Measurements from ENCODE around the gene PDE6C. TPM values are rescaled to one million over a fixed set of nuclear protein-coding genes. Genes with fewer than 3 reads are reported as not detected.

The PDE6C gene
- total and polyA plus RNA-seq, 12 donors, result not detected

- peak in 4 of 8 donors; percentile 13 to 69 (median 46) for ATAC-seq
- Histone ChIP-seq H3K4me1 (peaks cover 0 to 15% (median 8%) of the 10 kb centered on the region in 9 donors), H3K4me3 (peak within 1 kb of the TSS in 9 of 10 donors; percentile 26 to 45 (median 40)), H3K9me3 (no peaks in the 10 kb centered on the region), H3K36me3 (no peaks in the 10 kb centered on the region), H3K27me3 (peaks cover 0 to 67% (median 61%) of the 10 kb centered on the region in 7 donors), H3K27ac (no peak within 1 kb of the TSS)
- DNase-seq, result peak in 1 of 2 donors; percentile 20
- TF ChIP-seq, protein P1, sequence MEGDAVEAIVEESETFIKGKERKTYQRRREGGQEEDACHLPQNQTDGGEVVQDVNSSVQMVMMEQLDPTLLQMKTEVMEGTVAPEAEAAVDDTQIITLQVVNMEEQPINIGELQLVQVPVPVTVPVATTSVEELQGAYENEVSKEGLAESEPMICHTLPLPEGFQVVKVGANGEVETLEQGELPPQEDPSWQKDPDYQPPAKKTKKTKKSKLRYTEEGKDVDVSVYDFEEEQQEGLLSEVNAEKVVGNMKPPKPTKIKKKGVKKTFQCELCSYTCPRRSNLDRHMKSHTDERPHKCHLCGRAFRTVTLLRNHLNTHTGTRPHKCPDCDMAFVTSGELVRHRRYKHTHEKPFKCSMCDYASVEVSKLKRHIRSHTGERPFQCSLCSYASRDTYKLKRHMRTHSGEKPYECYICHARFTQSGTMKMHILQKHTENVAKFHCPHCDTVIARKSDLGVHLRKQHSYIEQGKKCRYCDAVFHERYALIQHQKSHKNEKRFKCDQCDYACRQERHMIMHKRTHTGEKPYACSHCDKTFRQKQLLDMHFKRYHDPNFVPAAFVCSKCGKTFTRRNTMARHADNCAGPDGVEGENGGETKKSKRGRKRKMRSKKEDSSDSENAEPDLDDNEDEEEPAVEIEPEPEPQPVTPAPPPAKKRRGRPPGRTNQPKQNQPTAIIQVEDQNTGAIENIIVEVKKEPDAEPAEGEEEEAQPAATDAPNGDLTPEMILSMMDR (IDR thresholded peaks at IDR 0.05), result no peak
- intact Hi-C loops (cut with DNase I), result no loop called here
- 1% methylated on average over 55 to 63 of the region's 63 CpGs for WGBS, 2 donors
Observed at GRCh38 chr10:93601146-93601773, 11.1 kb upstream of the PDE6C start, which contains the start of gene RBP4. RBP4 (minus strand) TSS chr10:93601235; CDS start chr10:93601028, 207 bp downstream.

GRCh38 chr10:93601774-93602162 is 10.6 kb upstream of the PDE6C start:
- intact Hi-C loops (cut with DNase I), result no loop called here
- ATAC-seq, result no peak
- Histone ChIP-seq H3K36me3 (no peaks in the 10 kb centered on the region), H3K4me1 (peaks cover 0 to 15% (median 8%) of the 10 kb centered on the region in 9 donors), H3K9me3 (no peaks in the 10 kb centered on the region), H3K27me3 (peaks cover 0 to 68% (median 64%) of the 10 kb centered on the region in 7 donors), H3K27ac (no peak overlapping the region), H3K4me3 (peak overlapping the region in 1 of 10 donors; percentile 34)
- no peak for DNase-seq
- TF ChIP-seq, protein P1 (IDR thresholded peaks at IDR 0.05), result no peak
- 4 to 10% methylated on average over 7 of the region's 7 CpGs for WGBS, 2 donors

DNA sequence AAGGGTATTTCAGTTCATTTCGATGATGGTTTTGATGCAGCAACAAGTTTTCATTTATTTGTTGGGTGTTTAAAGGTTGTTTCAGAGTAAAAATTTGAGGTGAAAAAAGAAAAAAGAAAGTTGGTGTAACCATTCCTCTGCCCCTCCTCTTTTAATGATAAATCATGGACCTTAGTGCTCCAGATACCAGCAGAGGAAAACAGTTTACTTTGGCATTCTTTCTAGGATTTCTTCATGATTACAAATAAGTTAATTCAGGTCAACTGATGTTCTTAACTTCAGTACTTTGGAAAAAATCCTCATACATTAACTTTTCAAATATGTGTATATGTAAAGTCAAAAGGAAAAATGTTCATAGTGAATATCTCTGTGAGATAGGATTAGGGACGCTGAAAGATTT is 9.3 kb upstream of the PDE6C start:
- H3K27ac ChIP-seq, result no peak overlapping the region
- H3K36me3 ChIP-seq, result no peaks in the 10 kb centered on the region
- no peak for DNase-seq
- TF ChIP-seq, protein P1 (IDR thresholded peaks at IDR 0.05), result no peak
- 87 to 90% methylated on average over 2 of the region's 2 CpGs for WGBS, 2 donors
- peaks cover 0 to 72% (median 64%) of the 10 kb centered on the region in 7 donors for H3K27me3 ChIP-seq
- peaks cover 0 to 8% (median 0%) of the 10 kb centered on the region in 11 donors for H3K9me3 ChIP-seq
- H3K4me1 ChIP-seq, result peaks cover 0 to 15% (median 8%) of the 10 kb centered on the region in 9 donors
- H3K4me3 ChIP-seq, result no peak overlapping the region
- intact Hi-C loops (cut with DNase I), result no loop called here
- ATAC-seq, result no peak

DNA sequence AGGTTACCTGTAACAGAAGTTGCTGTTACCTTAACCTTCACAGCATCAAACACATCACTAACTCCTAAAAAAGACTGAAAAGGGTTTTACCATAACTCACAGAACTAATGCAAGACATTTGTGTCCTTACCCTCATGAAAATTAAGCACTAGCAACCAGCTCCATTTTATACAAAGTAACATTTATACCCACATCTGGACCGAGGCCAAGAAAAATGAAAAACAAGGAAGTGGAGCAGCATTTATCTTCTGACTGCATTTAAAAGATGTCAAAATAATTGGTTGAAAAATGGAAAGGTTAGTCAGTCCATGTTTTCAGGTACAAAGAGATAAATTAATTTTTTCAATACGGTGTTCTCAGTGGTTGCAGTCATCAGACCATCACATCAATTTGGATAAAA is 8.2 kb upstream of the PDE6C start:
- peaks cover 0 to 75% (median 61%) of the 10 kb centered on the region in 7 donors for H3K27me3 ChIP-seq
- intact Hi-C loops (cut with DNase I), result no loop called here
- peaks cover 0 to 9% (median 0%) of the 10 kb centered on the region in 11 donors for H3K9me3 ChIP-seq
- no peaks in the 10 kb centered on the region for H3K36me3 ChIP-seq
- H3K4me3 ChIP-seq, result no peak overlapping the region
- WGBS, 2 donors, result 52 to 73% methylated on average over 2 of the region's 2 CpGs
- ATAC-seq (no peak), DNase-seq (no peak)
- TF ChIP-seq, protein P1 (IDR thresholded peaks at IDR 0.05), result no peak
- H3K4me1 ChIP-seq, result peaks cover 0 to 15% (median 8%) of the 10 kb centered on the region in 9 donors
- no peak overlapping the region for H3K27ac ChIP-seq

All from heart right ventricle (tissue), 16 donors.